GM21381 (cell line): ENCODE data around the gene EN2.

Source experiments
- ATAC-seq: cut with Tn5 transposase; IDR thresholded peaks from one replicate; pipeline ENCODE4 v1.9.1; 2021; ENCODE audit warnings: mild to moderate bottlenecking, moderate library complexity; ENCODE audit not compliant: unreplicated experiment

EN2 gene

GRCh38 chr7:155463114-155463811 lies 5.3 kb downstream of the EN2 start:
- no peak for ATAC-seq

- ATAC-seq: no peak
These were observed 6.3 kb downstream of the EN2 start for GRCh38 chr7:155464183-155464582.

- no peak for ATAC-seq
These were observed 7.2 kb downstream of the EN2 start for GRCh38 chr7:155464948-155465739.

- ATAC-seq: no peak
These were observed 7.8 kb downstream of the EN2 start for GRCh38 chr7:155465761-155466141.

- ATAC-seq: no peak
These were observed 8.3 kb downstream of the EN2 start for GRCh38 chr7:155466142-155466813.

- peak; percentile 56 for ATAC-seq
These were observed 9.1 kb downstream of the EN2 start for GRCh38 chr7:155466814-155467733.

- no peak for ATAC-seq
These were observed 10.2 kb downstream of the EN2 start for GRCh38 chr7:155467846-155468784.

- no peak for ATAC-seq
These were observed 10.8 kb downstream of the EN2 start for GRCh38 chr7:155468785-155469148.

- ATAC-seq: no peak
These were observed 11.6 kb downstream of the EN2 start for GRCh38 chr7:155469311-155470185.

GRCh38 chr7:155470186-155470487 lies 12.2 kb downstream of the EN2 start:
- no peak for ATAC-seq

GRCh38 chr7:155470686-155471638 lies 13.0 kb downstream of the EN2 start:
- ATAC-seq: no peak

- ATAC-seq: no peak
These were observed 13.8 kb downstream of the EN2 start for GRCh38 chr7:155471718-155472117.

GRCh38 chr7:155477476-155477875 lies 19.5 kb downstream of the EN2 start:
- ATAC-seq: peak; percentile 98

- ATAC-seq: no peak
These were observed 23.8 kb downstream of the EN2 start for GRCh38 chr7:155481764-155482163.

- ATAC-seq: no peak
These were observed 24.7 kb downstream of the EN2 start for GRCh38 chr7:155482511-155483183.

- ATAC-seq: no peak
These were observed 25.3 kb downstream of the EN2 start for GRCh38 chr7:155483245-155483644.

GRCh38 chr7:155483868-155484325 lies 26.0 kb downstream of the EN2 start:
- ATAC-seq: no peak
